Measurements from ENCODE around the gene FOXI3.

DNA sequence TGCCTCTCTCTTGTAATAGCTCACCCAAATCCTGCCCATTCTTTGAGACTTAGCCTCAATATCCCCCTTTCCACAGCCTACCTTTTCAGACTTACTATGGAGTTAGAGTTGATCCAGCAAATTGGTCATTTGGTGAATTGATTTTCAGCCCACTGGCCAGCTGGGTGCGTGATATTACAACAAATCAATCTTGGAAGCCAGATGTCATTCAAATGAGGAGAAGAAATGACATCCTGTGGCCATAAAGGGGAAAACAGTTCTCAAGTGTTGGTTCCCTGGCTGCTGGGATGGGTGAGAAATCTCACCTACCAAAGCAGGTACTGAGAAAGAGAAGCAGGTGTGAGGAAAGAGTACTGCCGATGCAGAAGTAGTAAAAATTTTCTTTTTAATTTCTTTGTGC is 36.7 kb upstream of the FOXI3 start:
- TF ChIP-seq, protein P1, sequence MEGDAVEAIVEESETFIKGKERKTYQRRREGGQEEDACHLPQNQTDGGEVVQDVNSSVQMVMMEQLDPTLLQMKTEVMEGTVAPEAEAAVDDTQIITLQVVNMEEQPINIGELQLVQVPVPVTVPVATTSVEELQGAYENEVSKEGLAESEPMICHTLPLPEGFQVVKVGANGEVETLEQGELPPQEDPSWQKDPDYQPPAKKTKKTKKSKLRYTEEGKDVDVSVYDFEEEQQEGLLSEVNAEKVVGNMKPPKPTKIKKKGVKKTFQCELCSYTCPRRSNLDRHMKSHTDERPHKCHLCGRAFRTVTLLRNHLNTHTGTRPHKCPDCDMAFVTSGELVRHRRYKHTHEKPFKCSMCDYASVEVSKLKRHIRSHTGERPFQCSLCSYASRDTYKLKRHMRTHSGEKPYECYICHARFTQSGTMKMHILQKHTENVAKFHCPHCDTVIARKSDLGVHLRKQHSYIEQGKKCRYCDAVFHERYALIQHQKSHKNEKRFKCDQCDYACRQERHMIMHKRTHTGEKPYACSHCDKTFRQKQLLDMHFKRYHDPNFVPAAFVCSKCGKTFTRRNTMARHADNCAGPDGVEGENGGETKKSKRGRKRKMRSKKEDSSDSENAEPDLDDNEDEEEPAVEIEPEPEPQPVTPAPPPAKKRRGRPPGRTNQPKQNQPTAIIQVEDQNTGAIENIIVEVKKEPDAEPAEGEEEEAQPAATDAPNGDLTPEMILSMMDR (IDR thresholded peaks at IDR 0.05) = no peak
- TF ChIP-seq POLR2A (IDR thresholded peaks at IDR 0.05) = no peak
